Astrocyte of the cerebellum (primary cell): ENCODE measurements around the gene USH1C.

ENCODE experiments used
- DNase-seq: peaks from one replicate; pipeline ENCODE4 v3.0.0-alpha.2; 2011; ENCODE audit warnings: low read depth
- H3K4me3 ChIP-seq: 2 replicates; pipeline ENCODE4 v1.5.1; 2011; ENCODE audit warnings: mild to moderate bottlenecking, low read depth, low read length, moderate library complexity
- CTCF ChIP-seq: IDR thresholded peaks from 2 replicates; pipeline ENCODE4 v1.5.1; 2012; ENCODE audit warnings: low read length, low read depth, moderate library complexity, mild to moderate bottlenecking; ENCODE audit errors: missing control alignments
- in situ Hi-C: cut with HindIII; loops from 2 replicates; pipeline ENCODE4 v1.10.0; 2017; ENCODE audit warnings: low sequenced_read_pairs

Gene USH1C

DNA sequence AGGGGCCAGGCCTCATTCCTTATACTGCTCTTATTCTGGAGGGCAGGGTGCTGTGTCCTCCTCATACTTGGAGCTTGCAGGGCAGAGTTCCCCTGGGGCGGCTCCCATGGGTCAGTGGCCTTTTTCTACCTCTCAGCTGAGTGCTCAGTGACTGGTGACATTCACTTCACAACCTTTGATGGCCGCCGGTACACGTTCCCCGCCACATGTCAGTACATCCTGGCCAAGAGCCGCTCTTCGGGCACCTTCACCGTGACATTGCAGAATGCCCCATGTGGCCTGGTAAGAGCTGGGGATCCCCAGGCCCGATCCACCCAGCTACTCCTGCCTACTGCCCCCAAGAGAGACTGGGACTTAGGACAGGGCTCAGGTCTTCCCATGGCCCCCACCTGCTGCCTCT, 17.3 kb upstream of the USH1C start:
- in situ Hi-C loops = no loop called here
- TF ChIP-seq CTCF = no peak
- no peak for DNase-seq
- H3K4me3 ChIP-seq = no peak overlapping the region

- DNase-seq = no peak
- H3K4me3 ChIP-seq = no peak overlapping the region
- TF ChIP-seq CTCF = no peak
- in situ Hi-C loops = no loop called here
These were observed 16.8 kb upstream of the USH1C start for GRCh38 chr11:17561111-17561415.

- no peak for TF ChIP-seq CTCF
- in situ Hi-C loops = no loop called here
- DNase-seq = no peak
- no peak overlapping the region for H3K4me3 ChIP-seq
These were observed 16.3 kb upstream of the USH1C start for GRCh38 chr11:17560281-17561110.

DNA sequence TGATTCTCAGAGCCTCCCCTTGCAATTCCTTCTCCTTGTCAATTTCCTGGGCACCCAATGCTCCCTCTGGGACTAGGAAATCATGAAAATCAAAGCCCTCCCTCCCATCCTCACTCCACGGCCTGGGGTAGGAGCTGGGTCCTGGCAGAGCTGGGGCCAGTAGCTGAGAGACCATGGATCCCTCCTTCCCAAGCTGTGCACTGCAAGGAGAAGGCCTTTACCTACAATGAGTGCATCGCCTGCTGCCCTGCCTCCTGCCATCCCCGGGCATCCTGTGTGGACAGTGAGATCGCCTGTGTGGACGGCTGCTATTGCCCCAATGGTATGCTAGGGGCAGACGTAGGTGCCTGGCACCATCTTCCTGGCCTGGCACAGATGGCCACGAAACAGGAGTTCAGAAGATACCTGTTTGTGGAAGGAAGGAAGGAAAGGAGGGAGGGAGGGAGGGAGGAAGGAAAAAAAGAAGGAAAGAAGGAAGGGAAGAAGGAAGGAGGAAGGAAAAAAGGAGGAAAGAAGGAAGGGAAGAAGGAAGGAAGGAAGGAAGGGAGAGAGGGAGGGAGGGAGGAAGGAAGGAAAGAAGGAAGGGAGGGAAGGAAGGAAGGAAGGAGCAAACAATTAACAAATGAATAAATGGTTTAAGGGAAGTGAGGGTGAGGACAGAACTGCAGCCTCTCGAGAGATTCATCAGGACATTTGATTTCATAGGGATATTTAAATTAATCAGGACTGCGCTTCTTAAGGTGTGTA, 15.3 kb upstream of the USH1C start:
- TF ChIP-seq CTCF = no peak
- no peak overlapping the region for H3K4me3 ChIP-seq
- no peak for DNase-seq
- in situ Hi-C loops = no loop called here

DNA sequence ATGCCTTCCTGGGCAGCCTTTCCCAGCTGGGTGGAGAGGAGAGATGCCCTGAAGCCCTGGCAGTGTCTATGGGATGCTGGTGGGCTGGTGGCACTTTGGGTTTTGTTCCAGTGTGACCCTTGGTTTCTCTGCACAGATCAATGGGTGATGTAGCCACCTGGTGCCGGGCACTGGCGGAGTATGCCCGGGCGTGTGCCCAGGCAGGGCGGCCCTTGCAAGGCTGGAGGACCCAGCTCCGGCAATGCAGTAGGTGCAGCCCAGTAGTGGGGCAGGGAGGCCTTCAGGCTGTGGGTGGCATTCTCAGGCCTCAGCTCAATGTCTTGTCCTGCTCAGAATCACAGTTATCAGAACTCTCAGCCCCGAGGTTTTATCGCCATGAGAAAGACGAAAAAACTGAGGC, 14.7 kb upstream of the USH1C start:
- no peak for TF ChIP-seq CTCF
- no peak for DNase-seq
- in situ Hi-C loops = no loop called here
- H3K4me3 ChIP-seq = no peak overlapping the region

- in situ Hi-C loops = no loop called here
- no peak for TF ChIP-seq CTCF
These were observed 14.0 kb upstream of the USH1C start for GRCh38 chr11:17558025-17558780.

More at GRCh38 chr11:17558025-17558780, 14.0 kb upstream of the USH1C start:
- H3K4me3 ChIP-seq = no peak overlapping the region
- DNase-seq = no peak
